Colonic mucosa (tissue), 4 donors: Measurements from ENCODE around the gene AMER3. TPM values are rescaled to one million over a fixed set of nuclear protein-coding genes. Genes with fewer than 3 reads are reported as not detected.

Experiments used
- DNase-seq: peaks from one replicate; pipeline ENCODE4 v3.0.0-alpha.2; 2020
- H3K27ac ChIP-seq: fragments of 200-600 bp; one replicate; pipeline ENCODE4 v1.8.0; 2021
- H3K27me3 ChIP-seq: fragments of 200-600 bp; one replicate; pipeline ENCODE4 v1.8.0; 2021
- H3K36me3 ChIP-seq: fragments of 200-600 bp; one replicate; pipeline ENCODE4 v1.8.0; 2021
- H3K4me1 ChIP-seq: fragments of 200-600 bp; one replicate; pipeline ENCODE4 v1.8.0; 2021; ENCODE audit warnings: mild to moderate bottlenecking
- H3K4me3 ChIP-seq: fragments of 200-600 bp; one replicate; pipeline ENCODE4 v1.8.0; 2021
- H3K9ac ChIP-seq, 2 donors: one replicate each; pipeline ENCODE4 v1.7.0; 2013; ENCODE audit warnings: control low read depth in 2 of 2, low read depth in 2 of 2, low read length in 2 of 2
- H3K9me3 ChIP-seq: fragments of 200-600 bp; one replicate; pipeline ENCODE4 v1.8.0; 2021
- CTCF ChIP-seq: fragments of 200-600 bp; IDR thresholded peaks from one replicate; pipeline ENCODE4 v1.8.0; 2022; ENCODE audit warnings: antibody characterized with exemption, mild to moderate bottlenecking
- intact Hi-C: fragments of 100-400 bp; cut with DNase I; formaldehyde crosslinking; loops from one replicate; pipeline ENCODE4 v1.14.1; 2022
- total RNA-seq, 2 donors: library from RNA; stranded (reverse); fragmentation: NEBNext Ultra II Directional in 1 of 2; extraction: Animal tissue kit (Norgen Biotek cat#: 25700) in 1 of 2; gene quantifications; one replicate each; pipeline ENCODE4 v1.2.1, GENCODE V29; 2021
- donor health status: healthy.
- donor health status: DM: no; HTN: no; CAD: no.
- donor health status: DM: no; HTN: no; CAD: no.

Gene AMER3
- total RNA-seq, 2 donors from 2014 or later: 0.27 to 0.56 TPM

- Histone ChIP-seq H3K9me3 (no peaks in the 10 kb centered on the region), H3K4me1 (no peaks in the 10 kb centered on the region), H3K27me3 (no peaks in the 10 kb centered on the region), H3K4me3 (no peak overlapping the region), H3K9ac (no peak overlapping the region), H3K36me3 (no peaks in the 10 kb centered on the region), H3K27ac (no peak overlapping the region)
- no peak for DNase-seq
- intact Hi-C loops: no loop called here
- no peak for TF ChIP-seq CTCF
These were observed 20.1 kb upstream of the AMER3 start for GRCh38 chr2:130735200-130735599.

DNA sequence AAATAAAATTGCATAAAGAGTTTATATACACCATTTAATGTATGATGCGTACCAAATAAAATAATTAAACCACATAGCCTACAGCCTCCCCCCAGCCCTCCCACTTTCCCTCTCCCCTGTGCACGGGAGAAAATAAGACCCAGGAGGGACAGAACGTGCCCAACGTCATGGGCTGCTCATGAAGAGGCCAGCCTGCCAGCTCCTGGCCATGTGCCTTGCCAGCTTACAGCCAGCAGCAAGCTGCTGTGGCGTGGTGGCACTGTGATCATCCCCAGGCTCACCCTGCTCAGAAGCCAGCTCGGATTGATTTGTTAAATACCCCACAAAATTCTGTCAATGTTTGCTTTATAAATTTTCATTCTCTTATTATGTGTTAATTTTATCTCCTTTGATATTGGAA, 18.9 kb upstream of the AMER3 start:
- Histone ChIP-seq H3K27me3 (no peaks in the 10 kb centered on the region), H3K27ac (no peak overlapping the region), H3K9ac (no peak overlapping the region), H3K9me3 (no peaks in the 10 kb centered on the region), H3K4me3 (no peak overlapping the region), H3K36me3 (no peaks in the 10 kb centered on the region), H3K4me1 (no peaks in the 10 kb centered on the region)
- intact Hi-C loops: no loop called here
- no peak for DNase-seq
- TF ChIP-seq CTCF: no peak

DNA sequence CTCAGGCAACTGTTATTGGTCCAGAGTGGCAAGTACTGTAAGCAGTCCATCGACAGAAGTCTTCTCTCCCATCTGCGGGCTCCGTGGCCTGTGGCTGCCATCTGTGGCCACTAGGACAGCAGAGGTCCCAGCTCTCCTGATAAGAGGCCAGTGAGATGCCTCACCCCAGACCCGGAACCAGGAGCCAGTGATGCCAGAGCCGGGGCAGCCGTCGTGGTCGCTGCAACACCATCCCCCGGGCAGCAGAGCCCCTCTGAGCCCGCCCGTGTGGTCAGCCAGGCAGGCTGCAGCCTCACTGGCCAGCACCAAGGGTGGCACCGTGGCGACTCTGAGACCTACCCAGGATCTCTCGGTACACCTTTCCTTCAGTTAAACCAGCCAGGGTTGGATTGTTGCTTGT, 17.7 kb upstream of the AMER3 start:
- no peak for TF ChIP-seq CTCF
- DNase-seq: no peak
- intact Hi-C loops: no loop called here
- Histone ChIP-seq H3K4me1 (no peaks in the 10 kb centered on the region), H3K9ac (no peak overlapping the region), H3K27me3 (no peaks in the 10 kb centered on the region), H3K9me3 (no peaks in the 10 kb centered on the region), H3K36me3 (no peaks in the 10 kb centered on the region), H3K4me3 (no peak overlapping the region), H3K27ac (no peak overlapping the region)

GRCh38 chr2:130740671-130741070, 14.7 kb upstream of the AMER3 start:
- no peak for DNase-seq
- H3K27me3 ChIP-seq: no peaks in the 10 kb centered on the region

GRCh38 chr2:130743278-130743677, 12.1 kb upstream of the AMER3 start:
- intact Hi-C loops: no loop called here
- Histone ChIP-seq H3K4me1 (no peaks in the 10 kb centered on the region), H3K4me3 (no peak overlapping the region), H3K9me3 (no peaks in the 10 kb centered on the region), H3K27ac (no peak overlapping the region), H3K36me3 (no peaks in the 10 kb centered on the region), H3K27me3 (no peaks in the 10 kb centered on the region), H3K9ac (no peak overlapping the region)
- TF ChIP-seq CTCF: no peak
- DNase-seq: no peak

More at GRCh38 chr2:130740671-130741070, 14.7 kb upstream of the AMER3 start:
- no peak overlapping the region for H3K27ac ChIP-seq
- intact Hi-C loops: no loop called here
- no peaks in the 10 kb centered on the region for H3K36me3 ChIP-seq
- no peak for TF ChIP-seq CTCF
- H3K4me1 ChIP-seq: no peaks in the 10 kb centered on the region
- no peaks in the 10 kb centered on the region for H3K9me3 ChIP-seq
- no peak overlapping the region for H3K9ac ChIP-seq
- no peak overlapping the region for H3K4me3 ChIP-seq
